B cell (primary cell): ENCODE results near the gene PPP1R12A. TPM values are rescaled to one million over a fixed set of nuclear protein-coding genes. Genes with fewer than 3 reads are reported as not detected.

Experiments used
- ATAC-seq: fragments of 200-7000 bp; cut with Tn5 transposase; one replicate; pipeline ENCODE4 v1.10.0; 2021; ENCODE audit warnings: low read depth, mild to moderate bottlenecking, moderate number of reproducible peaks, moderate library complexity
- CTCF ChIA-PET: fragments of 350-600 bp; sonication (Branson Sonifier 250); formaldehyde crosslinking; loops from one replicate; lab custom pipeline; 2021; ENCODE audit warnings: antibody characterized with exemption, inconsistent platforms; lab: Charles Lee
- POLR2A ChIA-PET: fragments of 350-600 bp; sonication (Branson Sonifier 250); formaldehyde crosslinking; loops from one replicate; lab custom pipeline; 2021; ENCODE audit warnings: antibody characterized with exemption; lab: Charles Lee
- DNase-seq: peaks from one replicate; pipeline ENCODE4 v3.0.0; 2013
- H2AFZ ChIP-seq: 2 replicates; pipeline ENCODE4 v1.6.1; 2012; ENCODE audit warnings: mild to moderate bottlenecking, low read depth, low read length; ENCODE audit not compliant: insufficient read depth, poor library complexity, severe bottlenecking
- H3K27ac ChIP-seq, 2 donors: 1 replicate in 1 of 2; 2 replicates in 1 of 2; pipeline ENCODE4 v1.5.1; 2012 to 2013; ENCODE audit warnings: low read length in 2 of 2, mild to moderate bottlenecking in 2 of 2, moderate library complexity in 1 of 2
- H3K27me3 ChIP-seq, 4 experiments: fragments of 200-600 bp in 1 of 4; sonication (generic) in 1 of 4; replicated peaks in 1 of 4; 1 replicate in 2 of 4; 2 replicates in 2 of 4; pipeline versions ENCODE4 v1.6.1 to v1.7.0; 2013 to 2016; ENCODE audit warnings: low read length in 3 of 4, mild to moderate bottlenecking in 2 of 4, mixed read lengths in 1 of 4, moderate library complexity in 1 of 4; ENCODE audit not compliant: insufficient read depth in 4 of 4, control insufficient read depth in 3 of 4; ENCODE audit errors: control extremely low read depth in 1 of 4
- H3K36me3 ChIP-seq, 2 experiments: replicated peaks in 1 of 2; 1 replicate in 1 of 2; 2 replicates in 1 of 2; pipeline versions ENCODE4 v1.6.1 to v1.7.1; 2013; ENCODE audit warnings: low read length in 1 of 2; ENCODE audit not compliant: insufficient read depth in 2 of 2, control insufficient read depth in 1 of 2; ENCODE audit errors: control extremely low read depth in 1 of 2, extremely low read depth in 1 of 2
- H3K4me1 ChIP-seq, 2 donors: fragments of 200-600 bp in 1 of 2; sonication (generic) in 1 of 2; 1 replicate in 1 of 2; 2 replicates in 1 of 2; pipeline versions ENCODE4 v1.5.1 to v1.6.1; 2013 to 2017; ENCODE audit warnings: low read length in 2 of 2; ENCODE audit not compliant: control insufficient read depth in 2 of 2, insufficient read depth in 2 of 2
- H3K4me2 ChIP-seq: replicated peaks from 2 replicates; pipeline ENCODE3; 2012; ENCODE audit warnings: mild to moderate bottlenecking, low read depth, low read length; ENCODE audit not compliant: poor library complexity, severe bottlenecking
- H3K4me3 ChIP-seq, 5 experiments: fragments of 200-600 bp in 1 of 5; sonication (generic) in 1 of 5; 1 replicate in 3 of 5; 2 replicates in 2 of 5; pipeline versions ENCODE4 v1.5.1 to v1.7.0; 2011 to 2016; ENCODE audit warnings: low read length in 4 of 5, mild to moderate bottlenecking in 4 of 5, low read depth in 2 of 5, control low read depth in 1 of 5, moderate library complexity in 1 of 5; ENCODE audit not compliant: insufficient read depth in 1 of 5; ENCODE audit errors: control extremely low read depth in 1 of 5, extremely low read depth in 1 of 5
- H3K79me2 ChIP-seq: fragments of 200-600 bp; sonication (generic); one replicate; pipeline ENCODE4 v1.6.0; 2016; ENCODE audit warnings: low read length; ENCODE audit not compliant: control insufficient read depth, insufficient read depth
- H3K9ac ChIP-seq: fragments of 200-600 bp; sonication (generic); 2 replicates; pipeline ENCODE4 v1.6.1; 2017; ENCODE audit warnings: mild to moderate bottlenecking, low read length, moderate library complexity
- H3K9me3 ChIP-seq, 3 donors: one replicate each; pipeline versions ENCODE4 v1.6.1 to v1.7.1; 2013; ENCODE audit warnings: low read length in 2 of 3; ENCODE audit not compliant: control insufficient read depth in 2 of 3, insufficient read depth in 1 of 3; ENCODE audit errors: control extremely low read depth in 1 of 3
- H4K20me1 ChIP-seq: 2 replicates; pipeline ENCODE4 v1.6.0; 2012; ENCODE audit warnings: mild to moderate bottlenecking, low read length; ENCODE audit not compliant: insufficient read depth, control insufficient read depth, poor library complexity, severe bottlenecking
- H3K27ac Mint-ChIP-seq: one replicate; pipeline ENCODE4 v1.8.0; 2021; ENCODE audit warnings: mixed read lengths
- H3K27me3 Mint-ChIP-seq: one replicate; pipeline ENCODE4 v1.8.0; 2021; ENCODE audit warnings: mixed read lengths
- H3K4me1 Mint-ChIP-seq: one replicate; pipeline ENCODE4 v1.8.0; 2021; ENCODE audit warnings: mixed read lengths
- H3K4me3 Mint-ChIP-seq: one replicate; pipeline ENCODE4 v1.8.0; 2021; ENCODE audit warnings: mixed read lengths
- H3K9me3 Mint-ChIP-seq: one replicate; pipeline ENCODE4 v1.8.0; 2022; ENCODE audit warnings: mixed read lengths; ENCODE audit not compliant: insufficient read depth
- EZH2 ChIP-seq: IDR thresholded peaks from 2 replicates; pipeline ENCODE4 v1.6.1; 2012; ENCODE audit warnings: borderline replicate concordance, low read depth, mild to moderate bottlenecking, moderate library complexity, low read length; ENCODE audit not compliant: insufficient read depth, poor library complexity, severe bottlenecking
- WGBS: methylation state at CpG from one replicate; pipeline ENCODE4 v1.1.5; 2013; ENCODE audit warnings: missing lambda C conversion rate; ENCODE audit not compliant: insufficient coverage; 5-methylcytosine and 5-hydroxymethylcytosine counted together
- intact Hi-C: fragments of 100-400 bp; cut with micrococcal nuclease; formaldehyde crosslinking; loops from one replicate; pipeline ENCODE4 v1.10.0; 2022
- polyA plus RNA-seq: library from polyadenylated mRNA; depleted of rRNA; stranded (reverse); fragments of >200 nt; gene quantifications from 2 replicates; pipeline ENCODE4 v1.2.3, GENCODE V29; 2012
- total RNA-seq, 2 donors: library from RNA; stranded (reverse); fragments of 120-200 nt in 1 of 2; gene quantifications; 1 replicate in 1 of 2; 2 replicates in 1 of 2; pipeline versions ENCODE4 v1.2.3 to v1.2.4, GENCODE V29; 2013 to 2022
- TF ChIP-seq, protein P1 (sequence below): fragments of 200-600 bp; IDR thresholded peaks from one replicate; pipeline ENCODE4 v1.8.0; 2022; ENCODE audit warnings: antibody characterized with exemption, mild to moderate bottlenecking

PPP1R12A gene
- total and polyA plus RNA-seq, 2 donors (not counting 1 experiment from before 2014, with no cell fraction given) = 18.3 to 110 TPM

DNA sequence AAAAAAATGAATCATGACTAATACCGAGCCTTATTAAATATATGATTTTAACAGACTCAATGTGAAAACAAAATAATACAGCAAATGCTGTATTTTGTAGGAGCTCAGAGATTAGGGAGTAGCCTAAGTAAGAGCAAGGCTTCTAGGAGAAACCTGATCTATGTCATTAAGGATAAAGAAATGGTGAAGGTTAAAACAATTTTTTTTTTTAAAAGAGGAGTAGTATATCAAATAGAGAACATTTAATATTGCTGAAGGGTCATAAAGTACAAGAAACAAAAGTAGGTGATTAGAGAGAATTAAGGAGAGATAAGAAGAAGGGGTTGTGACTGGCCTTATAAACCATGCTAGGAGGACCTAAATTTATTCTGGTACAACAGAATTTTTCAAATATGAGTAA, 39.1 kb downstream of the PPP1R12A start:
- Histone ChIP-seq H3K9me3 (no peaks in the 10 kb centered on the region), H3K9ac (no peak overlapping the region), H3K4me3 (no peak overlapping the region), H3K4me2 (no peak overlapping the region), H3K4me1 (no peaks in the 10 kb centered on the region), H3K36me3 (peaks cover 0 to 6% of the 10 kb centered on the region in 2 experiments), H2AFZ (no peak overlapping the region), H4K20me1 (peaks cover 76% of the 10 kb centered on the region), H3K27me3 (no peaks in the 10 kb centered on the region), H3K27ac (no peak overlapping the region), H3K79me2 (peaks cover 89% of the 10 kb centered on the region)
- Mint-ChIP-seq H3K27ac (no peak overlapping the region), H3K4me3 (no peak overlapping the region), H3K9me3 (no peaks in the 10 kb centered on the region), H3K27me3 (no peaks in the 10 kb centered on the region), H3K4me1 (peaks cover 63% of the 10 kb centered on the region)
- DNase-seq (no peak), ATAC-seq (no peak)
- POLR2A ChIA-PET = no interaction called here
- CTCF ChIA-PET = no interaction called here
- WGBS = no CpG with 5 or more reads among the region's 1 CpG
- TF ChIP-seq, protein P1, sequence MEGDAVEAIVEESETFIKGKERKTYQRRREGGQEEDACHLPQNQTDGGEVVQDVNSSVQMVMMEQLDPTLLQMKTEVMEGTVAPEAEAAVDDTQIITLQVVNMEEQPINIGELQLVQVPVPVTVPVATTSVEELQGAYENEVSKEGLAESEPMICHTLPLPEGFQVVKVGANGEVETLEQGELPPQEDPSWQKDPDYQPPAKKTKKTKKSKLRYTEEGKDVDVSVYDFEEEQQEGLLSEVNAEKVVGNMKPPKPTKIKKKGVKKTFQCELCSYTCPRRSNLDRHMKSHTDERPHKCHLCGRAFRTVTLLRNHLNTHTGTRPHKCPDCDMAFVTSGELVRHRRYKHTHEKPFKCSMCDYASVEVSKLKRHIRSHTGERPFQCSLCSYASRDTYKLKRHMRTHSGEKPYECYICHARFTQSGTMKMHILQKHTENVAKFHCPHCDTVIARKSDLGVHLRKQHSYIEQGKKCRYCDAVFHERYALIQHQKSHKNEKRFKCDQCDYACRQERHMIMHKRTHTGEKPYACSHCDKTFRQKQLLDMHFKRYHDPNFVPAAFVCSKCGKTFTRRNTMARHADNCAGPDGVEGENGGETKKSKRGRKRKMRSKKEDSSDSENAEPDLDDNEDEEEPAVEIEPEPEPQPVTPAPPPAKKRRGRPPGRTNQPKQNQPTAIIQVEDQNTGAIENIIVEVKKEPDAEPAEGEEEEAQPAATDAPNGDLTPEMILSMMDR = no peak
- no peak for TF ChIP-seq EZH2
- intact Hi-C loops = no loop called here

DNA sequence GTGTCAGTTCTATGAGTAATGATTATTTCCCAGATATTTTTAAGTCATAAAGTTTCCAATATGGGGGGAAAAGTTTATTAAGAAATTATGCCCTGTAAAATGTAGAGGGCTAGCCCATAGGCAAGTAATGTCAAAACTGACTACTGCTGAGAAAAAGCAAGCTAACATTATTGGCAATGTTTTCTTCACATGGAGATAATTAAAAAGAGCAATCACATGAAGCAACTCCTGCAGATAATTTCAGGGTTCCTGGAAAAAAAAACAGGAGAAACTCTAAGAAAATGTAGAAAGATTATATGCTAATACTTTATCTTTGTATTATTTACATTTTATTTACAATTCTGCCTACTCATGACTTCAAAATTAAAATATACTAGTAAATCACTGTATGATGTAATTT, 39.8 kb downstream of the PPP1R12A start:
- Histone ChIP-seq H2AFZ (no peak overlapping the region), H4K20me1 (peaks cover 70% of the 10 kb centered on the region), H3K79me2 (peaks cover 89% of the 10 kb centered on the region), H3K27ac (no peak overlapping the region), H3K27me3 (no peaks in the 10 kb centered on the region), H3K9me3 (no peaks in the 10 kb centered on the region), H3K4me1 (no peaks in the 10 kb centered on the region), H3K36me3 (peaks cover 0 to 6% of the 10 kb centered on the region in 2 experiments), H3K9ac (no peak overlapping the region), H3K4me3 (no peak overlapping the region), H3K4me2 (no peak overlapping the region)
- intact Hi-C loops = no loop called here
- POLR2A ChIA-PET = no interaction called here
- TF ChIP-seq, protein P1 = no peak
- TF ChIP-seq EZH2 = no peak
- peaks cover 58% of the 10 kb centered on the region for H3K4me1 Mint-ChIP-seq
- H3K9me3 Mint-ChIP-seq = no peaks in the 10 kb centered on the region
- no peak overlapping the region for H3K4me3 Mint-ChIP-seq
- H3K27ac Mint-ChIP-seq = no peak overlapping the region
- CTCF ChIA-PET = no interaction called here
- no peaks in the 10 kb centered on the region for H3K27me3 Mint-ChIP-seq
- DNase-seq (no peak), ATAC-seq (no peak)
